HL-60 (cell line): ENCODE results near the gene PLPP6.

Source experiments
- DNase-seq, 2 experiments: peaks; one replicate each; pipeline ENCODE4 v3.0.0-alpha.2; 2010 to 2020; ENCODE audit warnings: low read depth in 1 of 2, low spot score in 1 of 2
- H3K27ac ChIP-seq: fragments of 250-450 bp; sonication (Bioruptor Pico); replicated peaks from 2 replicates; pipeline ENCODE4 v1.5.1; 2020; ENCODE audit warnings: mild to moderate bottlenecking, moderate library complexity
- H3K27me3 ChIP-seq: fragments of 250-450 bp; sonication (Bioruptor Pico); 2 replicates; pipeline ENCODE4 v1.5.1; 2021; ENCODE audit warnings: mild to moderate bottlenecking, moderate library complexity; ENCODE audit not compliant: insufficient read depth, poor library complexity, severe bottlenecking
- H3K4me3 ChIP-seq: replicated peaks from 2 replicates; pipeline ENCODE4 v1.5.1; 2011; ENCODE audit warnings: mild to moderate bottlenecking, control low read depth, low read length; ENCODE audit not compliant: insufficient read depth
- CTCF ChIP-seq: IDR thresholded peaks from one replicate; pipeline ENCODE4 v1.5.1; 2011; ENCODE audit warnings: low read length, control low read depth, inconsistent platforms; ENCODE audit not compliant: insufficient read depth
- GABPA ChIP-seq: IDR thresholded peaks from 2 replicates; pipeline ENCODE4 v1.6.1; 2012; ENCODE audit warnings: low read depth
- POLR2AphosphoS5 ChIP-seq: IDR thresholded peaks from 2 replicates; pipeline ENCODE4 v1.6.1; 2012; ENCODE audit warnings: low read depth
- SPI1 ChIP-seq: IDR thresholded peaks from 2 replicates; pipeline ENCODE4 v1.6.1; 2012; ENCODE audit warnings: low read depth, mild to moderate bottlenecking, borderline replicate concordance
- TF ChIP-seq, protein P1 (sequence below): IDR thresholded peaks from 2 replicates; pipeline ENCODE4 v1.6.1; 2012; ENCODE audit warnings: low read depth; ENCODE audit not compliant: insufficient replicate concordance

PLPP6 gene

DNA sequence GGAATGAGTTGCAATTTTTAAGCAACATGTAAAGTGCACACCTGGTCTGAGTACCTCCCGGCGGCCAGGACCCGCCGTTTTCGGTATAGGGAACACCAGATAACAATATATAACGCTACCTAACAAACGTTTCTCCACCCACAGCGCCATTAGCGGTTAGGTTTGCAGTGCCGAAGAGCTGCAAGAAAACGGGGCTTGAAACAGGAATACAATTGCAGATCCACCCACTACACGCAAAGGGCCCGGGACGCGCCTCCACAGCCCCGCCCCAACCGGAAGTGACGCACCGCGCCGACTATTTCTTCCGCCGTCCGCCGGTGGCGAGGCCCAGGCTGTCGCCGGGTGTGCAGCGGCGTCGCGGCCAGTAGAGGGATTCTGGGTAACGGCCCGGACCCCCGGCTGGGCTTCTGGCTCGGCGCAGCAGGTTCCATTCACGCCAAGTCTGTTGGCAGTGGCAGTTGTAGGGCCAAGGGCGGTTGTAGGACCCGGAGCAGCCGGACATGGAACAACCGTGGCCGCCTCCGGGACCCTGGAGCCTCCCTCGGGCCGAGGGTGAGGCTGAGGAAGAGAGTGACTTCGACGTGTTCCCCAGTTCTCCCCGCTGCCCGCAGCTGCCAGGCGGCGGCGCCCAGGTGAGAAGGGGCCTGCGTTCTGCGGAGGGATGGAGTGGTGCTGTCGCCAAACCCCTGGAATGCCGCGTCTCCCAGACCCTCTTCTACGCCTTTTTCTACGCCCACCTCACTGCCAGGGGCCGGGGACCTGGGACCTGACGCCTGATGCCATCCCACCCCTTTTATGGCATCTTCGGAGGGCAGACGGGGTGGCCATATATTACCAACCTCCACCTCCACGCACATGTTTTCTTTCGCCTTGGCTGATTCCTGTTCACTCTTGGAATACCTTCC, 17.4 kb downstream of the PLPP6 start, which contains the start of gene CDC37L1:
Gene CDC37L1 (plus strand): TSS at position 302 of the 905 bp plus-strand sequence. CDS start 199 bp downstream, at position 501.
- TF ChIP-seq SPI1 (no peak; the same call in 1 of the 2 replicates), POLR2AphosphoS5 (peak; percentile 98), GABPA (peak; percentile 83)
- TF ChIP-seq, protein P1, sequence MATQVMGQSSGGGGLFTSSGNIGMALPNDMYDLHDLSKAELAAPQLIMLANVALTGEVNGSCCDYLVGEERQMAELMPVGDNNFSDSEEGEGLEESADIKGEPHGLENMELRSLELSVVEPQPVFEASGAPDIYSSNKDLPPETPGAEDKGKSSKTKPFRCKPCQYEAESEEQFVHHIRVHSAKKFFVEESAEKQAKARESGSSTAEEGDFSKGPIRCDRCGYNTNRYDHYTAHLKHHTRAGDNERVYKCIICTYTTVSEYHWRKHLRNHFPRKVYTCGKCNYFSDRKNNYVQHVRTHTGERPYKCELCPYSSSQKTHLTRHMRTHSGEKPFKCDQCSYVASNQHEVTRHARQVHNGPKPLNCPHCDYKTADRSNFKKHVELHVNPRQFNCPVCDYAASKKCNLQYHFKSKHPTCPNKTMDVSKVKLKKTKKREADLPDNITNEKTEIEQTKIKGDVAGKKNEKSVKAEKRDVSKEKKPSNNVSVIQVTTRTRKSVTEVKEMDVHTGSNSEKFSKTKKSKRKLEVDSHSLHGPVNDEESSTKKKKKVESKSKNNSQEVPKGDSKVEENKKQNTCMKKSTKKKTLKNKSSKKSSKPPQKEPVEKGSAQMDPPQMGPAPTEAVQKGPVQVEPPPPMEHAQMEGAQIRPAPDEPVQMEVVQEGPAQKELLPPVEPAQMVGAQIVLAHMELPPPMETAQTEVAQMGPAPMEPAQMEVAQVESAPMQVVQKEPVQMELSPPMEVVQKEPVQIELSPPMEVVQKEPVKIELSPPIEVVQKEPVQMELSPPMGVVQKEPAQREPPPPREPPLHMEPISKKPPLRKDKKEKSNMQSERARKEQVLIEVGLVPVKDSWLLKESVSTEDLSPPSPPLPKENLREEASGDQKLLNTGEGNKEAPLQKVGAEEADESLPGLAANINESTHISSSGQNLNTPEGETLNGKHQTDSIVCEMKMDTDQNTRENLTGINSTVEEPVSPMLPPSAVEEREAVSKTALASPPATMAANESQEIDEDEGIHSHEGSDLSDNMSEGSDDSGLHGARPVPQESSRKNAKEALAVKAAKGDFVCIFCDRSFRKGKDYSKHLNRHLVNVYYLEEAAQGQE: peak; percentile 64

GRCh38 chr9:4680173-4680525, 18.1 kb downstream of the PLPP6 start:
- Histone ChIP-seq H3K27me3 (no peaks in the 10 kb centered on the region), H3K4me3 (peak overlapping the region; percentile 87), H3K27ac (peak overlapping the region; percentile 95)
- TF ChIP-seq CTCF (no peak), GABPA (no peak), SPI1 (no peak), POLR2AphosphoS5 (no peak)
- TF ChIP-seq, protein P1: no peak
- DNase-seq: no peak

More for the DNA sequence above, 17.4 kb downstream of the PLPP6 start, which contains the start of gene CDC37L1:
- Histone ChIP-seq H3K27me3 (no peaks in the 10 kb centered on the region), H3K4me3 (peak within 1 kb of the TSS; percentile 87), H3K27ac (peak within 1 kb of the TSS; percentile 95)
- DNase-seq: peak; percentile 87 to 97

DNA sequence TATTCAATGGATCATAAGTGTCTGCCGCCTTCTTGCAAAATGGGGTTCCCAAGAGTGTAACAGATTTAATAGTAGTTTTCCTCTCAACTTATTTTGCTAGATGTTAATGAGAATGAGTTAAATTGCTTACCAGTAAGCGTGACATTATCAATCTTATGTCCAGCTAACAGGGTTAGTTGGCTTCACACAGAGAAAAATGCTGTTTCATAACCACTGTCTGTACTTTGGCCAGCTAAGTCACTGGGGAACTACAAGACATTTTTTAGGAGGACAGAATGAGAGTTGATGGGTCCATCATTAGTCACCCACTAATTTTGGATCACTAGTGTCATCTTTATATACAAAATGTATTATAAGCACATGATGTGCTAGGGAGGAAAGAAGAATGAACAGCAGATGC, 18.7 kb downstream of the PLPP6 start:
- peak overlapping the region; percentile 87 for H3K4me3 ChIP-seq
- DNase-seq: no peak
- H3K27ac ChIP-seq: peak overlapping the region; percentile 95
- no peak for TF ChIP-seq SPI1
- no peak for TF ChIP-seq POLR2AphosphoS5
- TF ChIP-seq, protein P1: no peak
- no peak for TF ChIP-seq CTCF
- TF ChIP-seq GABPA: no peak
- no peaks in the 10 kb centered on the region for H3K27me3 ChIP-seq
